ENCODE results near the gene TMEM120B.
A peak's percentile ranks its signal among the peaks of the same experiment; 100 is the strongest.

The TMEM120B gene

GRCh38 chr12:121748571-121749265 is 36.2 kb downstream of the TMEM120B start (continued):
- TF ChIP-seq TSHZ1 (tag by site-specific recombination; IDR thresholded peaks at IDR 0.05; ENCODE audit: borderline replicate concordance) (peak; percentile 81), ZNF623 (tag by site-specific recombination; IDR thresholded peaks at IDR 0.05) (no peak; the same call in 1 of the 2 replicates), ZNF785 (tag by site-specific recombination; IDR thresholded peaks at IDR 0.05) (no peak), ZNF19 (tag by site-specific recombination; IDR thresholded peaks at IDR 0.05; ENCODE audit: low read depth) (no peak), ZNF624 (tag by site-specific recombination; IDR thresholded peaks at IDR 0.05) (no peak), ZNF274 (IDR thresholded peaks at IDR 0.05; ENCODE audit: low read length) (no peak), ZNF274 (tag by site-specific recombination; IDR thresholded peaks at IDR 0.05; ENCODE audit: borderline replicate concordance) (no peak), ZNF324 (tag by site-specific recombination; IDR thresholded peaks at IDR 0.05) (peak; percentile 89), ZBTB21 (tag by site-specific recombination; IDR thresholded peaks at IDR 0.05) (peak; percentile 98), ZNF510 (tag by site-specific recombination; IDR thresholded peaks at IDR 0.05; ENCODE audit: insufficient replicate concordance) (no peak), ZNF266 (tag by site-specific recombination; IDR thresholded peaks at IDR 0.05; ENCODE audit: low read depth) (no peak), TCF7L2 (IDR thresholded peaks at IDR 0.05; ENCODE audit: borderline replicate concordance, low read depth, low read length) (no peak), KLF17 (tag by site-specific recombination; IDR thresholded peaks at IDR 0.05) (peak; percentile 94), ZFHX2 (tag by site-specific recombination; conservative IDR thresholded peaks at IDR 0.05) (no peak), ZBTB17 (tag by site-specific recombination; IDR thresholded peaks at IDR 0.05) (peak; percentile 89), ZNF544 (tag by site-specific recombination; IDR thresholded peaks at IDR 0.05) (no peak), ZNF280D (tag by site-specific recombination; IDR thresholded peaks at IDR 0.05) (no peak), ZNF660 (tag by site-specific recombination; IDR thresholded peaks at IDR 0.05) (no peak), OSR2 (tag by site-specific recombination; IDR thresholded peaks at IDR 0.05) (no peak), ZNF621 (tag by site-specific recombination; IDR thresholded peaks at IDR 0.05) (no peak), ZNF175 (tag by site-specific recombination; IDR thresholded peaks at IDR 0.05) (no peak), GLI2 (tag by site-specific recombination; IDR thresholded peaks at IDR 0.05; ENCODE audit: borderline replicate concordance, low read depth) (no peak), ZNF292 (tag by site-specific recombination; IDR thresholded peaks at IDR 0.05; ENCODE audit: borderline replicate concordance, low read depth) (no peak), KLF9 (tag by site-specific recombination; IDR thresholded peaks at IDR 0.05; ENCODE audit: low read depth) (no peak), ZNF354C (tag by site-specific recombination; IDR thresholded peaks at IDR 0.05; ENCODE audit: borderline replicate concordance, low read depth) (no peak), ZNF791 (tag by site-specific recombination; IDR thresholded peaks at IDR 0.05) (no peak), ZNF341 (tag by site-specific recombination; IDR thresholded peaks at IDR 0.05; ENCODE audit: low read depth) (no peak), ZNF626 (tag by site-specific recombination; IDR thresholded peaks at IDR 0.05) (no peak)
- TF ChIP-seq, protein P1, sequence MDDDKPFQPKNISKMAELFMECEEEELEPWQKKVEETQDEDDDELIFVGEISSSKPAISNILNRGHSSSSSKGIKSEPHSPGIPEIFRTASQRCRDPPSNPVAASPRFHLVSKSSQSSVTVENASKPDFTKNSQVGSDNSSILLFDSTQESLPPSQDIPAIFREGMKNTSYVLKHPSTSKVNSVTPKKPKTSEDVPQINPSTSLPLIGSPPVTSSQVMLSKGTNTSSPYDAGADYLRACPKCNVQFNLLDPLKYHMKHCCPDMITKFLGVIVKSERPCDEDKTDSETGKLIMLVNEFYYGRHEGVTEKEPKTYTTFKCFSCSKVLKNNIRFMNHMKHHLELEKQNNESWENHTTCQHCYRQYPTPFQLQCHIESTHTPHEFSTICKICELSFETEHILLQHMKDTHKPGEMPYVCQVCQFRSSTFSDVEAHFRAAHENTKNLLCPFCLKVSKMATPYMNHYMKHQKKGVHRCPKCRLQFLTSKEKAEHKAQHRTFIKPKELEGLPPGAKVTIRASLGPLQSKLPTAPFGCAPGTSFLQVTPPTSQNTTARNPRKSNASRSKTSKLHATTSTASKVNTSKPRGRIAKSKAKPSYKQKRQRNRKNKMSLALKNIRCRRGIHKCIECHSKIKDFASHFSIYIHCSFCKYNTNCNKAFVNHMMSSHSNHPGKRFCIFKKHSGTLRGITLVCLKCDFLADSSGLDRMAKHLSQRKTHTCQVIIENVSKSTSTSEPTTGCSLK (tag by site-specific recombination; IDR thresholded peaks at IDR 0.05): no peak
- TF ChIP-seq, protein P2, sequence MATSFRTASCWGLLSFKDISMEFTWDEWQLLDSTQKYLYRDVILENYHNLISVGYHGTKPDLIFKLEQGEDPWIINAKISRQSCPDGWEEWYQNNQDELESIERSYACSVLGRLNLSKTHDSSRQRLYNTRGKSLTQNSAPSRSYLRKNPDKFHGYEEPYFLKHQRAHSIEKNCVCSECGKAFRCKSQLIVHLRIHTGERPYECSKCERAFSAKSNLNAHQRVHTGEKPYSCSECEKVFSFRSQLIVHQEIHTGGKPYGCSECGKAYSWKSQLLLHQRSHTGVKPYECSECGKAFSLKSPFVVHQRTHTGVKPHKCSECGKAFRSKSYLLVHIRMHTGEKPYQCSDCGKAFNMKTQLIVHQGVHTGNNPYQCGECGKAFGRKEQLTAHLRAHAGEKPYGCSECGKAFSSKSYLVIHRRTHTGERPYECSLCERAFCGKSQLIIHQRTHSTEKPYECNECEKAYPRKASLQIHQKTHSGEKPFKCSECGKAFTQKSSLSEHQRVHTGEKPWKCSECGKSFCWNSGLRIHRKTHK (tag by site-specific recombination; IDR thresholded peaks at IDR 0.05): no peak

Measured in HEK293 (cell line).